NCI-H1092 treated with DMSO at 0.1 percent for 48 hours (cell line): ENCODE results near the gene LTC4S.
A peak's percentile ranks its signal among the peaks of the same experiment; 100 is the strongest.
"Not testable (repeated sequence)": the region's sequence is repeated elsewhere in the genome, so short reads cannot be mapped to it uniquely, and the experiment has no call there.

Experiments
- DNase-seq: peaks from one replicate; lab custom pipeline; 2025; lab: John Stamatoyannopoulos, UW

LTC4S gene

DNA sequence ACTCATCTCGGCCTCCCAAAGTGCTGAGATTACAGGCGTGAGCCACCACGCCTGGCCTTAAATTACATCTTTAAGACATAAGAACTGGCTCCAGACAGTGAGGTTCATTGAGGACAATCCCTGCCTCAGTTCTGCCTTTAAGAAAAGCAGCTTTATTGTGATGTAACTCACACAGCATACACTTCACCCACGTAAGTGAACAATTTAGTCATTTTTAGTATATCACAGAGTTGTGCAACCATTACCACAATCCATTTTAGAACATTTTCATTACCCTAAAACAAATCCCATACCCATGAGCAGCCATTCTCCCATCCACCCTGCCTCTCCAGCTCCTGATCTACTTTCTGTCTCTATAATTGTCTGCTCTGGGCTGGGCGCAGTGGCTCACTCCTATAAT, 24.0 kb upstream of the LTC4S start:
- no peak for DNase-seq

DNA sequence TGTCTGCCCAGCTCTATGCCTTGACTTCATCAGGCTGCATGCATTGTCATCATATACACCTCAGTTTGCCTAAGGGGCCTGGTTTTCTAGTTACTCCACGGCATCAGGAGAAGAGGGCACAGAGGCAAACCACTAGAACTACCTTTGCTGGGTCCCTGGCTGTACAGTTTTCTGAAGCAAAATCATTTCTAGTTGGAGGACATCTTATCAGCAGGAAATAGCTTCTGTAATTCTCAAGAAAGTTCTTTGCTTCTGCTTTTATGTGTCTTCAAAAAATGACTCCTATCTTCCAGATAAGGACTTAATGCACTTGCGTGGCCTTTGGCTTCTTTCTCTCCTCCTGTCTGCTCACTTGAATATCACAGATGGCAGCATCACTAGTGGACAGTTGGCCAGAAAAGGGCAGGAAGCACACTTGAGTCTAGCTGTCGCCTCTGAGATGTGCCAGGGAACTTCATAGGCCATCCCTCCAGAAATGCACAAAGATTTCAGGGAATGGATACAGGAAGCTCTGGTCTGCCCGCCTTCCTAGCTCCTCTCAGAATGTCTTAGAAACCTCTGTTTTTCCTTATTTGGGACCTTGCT, 22.4 kb upstream of the LTC4S start:
- DNase-seq: no peak

DNA sequence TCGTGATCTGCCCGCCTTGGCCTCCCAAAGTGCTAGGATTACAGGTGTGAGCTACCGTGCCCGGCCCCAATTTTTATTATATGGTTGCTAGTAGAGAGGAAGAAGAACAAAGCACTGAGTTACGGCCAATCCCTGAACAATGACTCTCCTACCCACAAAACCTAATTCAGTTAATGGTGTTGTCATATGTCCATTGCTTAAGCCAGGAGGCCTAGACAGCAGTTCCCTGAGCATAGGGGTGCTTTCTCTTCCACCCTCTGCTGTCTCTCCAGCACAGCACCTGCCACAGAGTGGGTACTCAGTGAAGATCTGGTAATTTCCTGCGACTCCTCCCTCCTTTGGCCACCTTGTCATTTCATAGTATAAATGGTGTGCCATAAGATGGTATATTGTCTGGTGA, 21.4 kb upstream of the LTC4S start:
- no peak for DNase-seq

DNA sequence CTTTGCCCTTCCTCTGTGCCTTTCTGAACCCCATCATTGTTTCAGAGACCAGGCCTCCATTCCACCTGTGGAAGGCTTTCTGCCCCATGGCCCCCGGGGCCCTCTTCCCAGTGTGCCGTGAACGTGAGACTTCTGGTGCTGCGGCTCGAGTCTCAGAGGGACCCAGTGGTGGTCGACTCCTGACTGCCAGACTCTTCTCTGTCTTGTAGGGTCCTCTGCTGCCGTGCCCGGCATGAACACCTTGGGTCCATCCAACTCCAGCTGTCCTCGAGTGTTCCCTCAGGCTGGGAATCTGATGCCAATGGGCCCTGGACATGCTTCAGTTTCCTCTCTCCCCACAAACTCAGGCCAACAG, 20.1 kb upstream of the LTC4S start:
- no peak for DNase-seq

DNA sequence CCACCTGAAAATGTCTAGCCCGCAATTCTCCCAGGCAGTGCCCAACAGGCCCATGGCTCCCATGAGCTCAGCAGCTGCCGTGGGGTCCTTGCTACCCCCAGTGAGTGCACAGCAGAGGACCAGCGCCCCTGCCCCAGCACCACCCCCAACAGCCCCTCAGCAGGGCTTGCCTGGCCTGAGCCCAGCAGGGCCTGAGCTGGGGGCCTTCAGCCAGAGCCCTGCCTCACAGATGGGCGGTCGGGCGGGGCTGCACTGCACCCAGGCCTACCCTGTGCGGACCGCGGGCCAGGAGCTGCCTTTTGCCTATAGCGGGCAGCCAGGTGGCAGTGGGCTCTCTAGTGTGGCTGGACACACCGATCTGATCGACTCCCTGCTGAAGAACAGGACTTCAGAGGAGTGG, 19.3 kb upstream of the LTC4S start:
- no peak for DNase-seq

DNA sequence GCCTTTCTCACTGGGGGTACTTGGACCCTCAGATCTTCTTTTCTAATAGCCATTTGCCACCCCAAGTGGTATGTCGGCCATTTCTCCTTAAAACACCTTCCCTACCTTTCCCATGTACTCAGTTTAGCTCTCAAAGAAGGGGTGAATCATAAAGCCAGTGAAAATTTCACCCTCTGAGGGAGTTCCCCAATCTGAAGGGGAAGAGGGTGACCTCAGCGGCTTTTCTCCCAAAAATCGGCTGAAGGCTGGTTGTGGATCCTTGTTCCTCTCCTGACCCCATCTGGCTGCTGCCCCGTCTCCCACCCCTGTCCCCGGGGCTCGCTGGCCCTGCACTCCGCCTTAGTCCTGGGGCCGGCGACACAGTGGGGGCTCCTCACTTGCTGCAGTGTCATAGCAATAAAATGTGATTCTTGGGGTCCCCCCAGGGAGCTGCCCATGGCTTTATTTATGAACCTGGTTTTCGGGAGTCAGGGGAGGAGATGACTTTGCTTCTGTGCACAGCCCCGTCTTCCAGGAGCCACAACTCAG, 17.3 kb upstream of the LTC4S start:
- no peak for DNase-seq

DNA sequence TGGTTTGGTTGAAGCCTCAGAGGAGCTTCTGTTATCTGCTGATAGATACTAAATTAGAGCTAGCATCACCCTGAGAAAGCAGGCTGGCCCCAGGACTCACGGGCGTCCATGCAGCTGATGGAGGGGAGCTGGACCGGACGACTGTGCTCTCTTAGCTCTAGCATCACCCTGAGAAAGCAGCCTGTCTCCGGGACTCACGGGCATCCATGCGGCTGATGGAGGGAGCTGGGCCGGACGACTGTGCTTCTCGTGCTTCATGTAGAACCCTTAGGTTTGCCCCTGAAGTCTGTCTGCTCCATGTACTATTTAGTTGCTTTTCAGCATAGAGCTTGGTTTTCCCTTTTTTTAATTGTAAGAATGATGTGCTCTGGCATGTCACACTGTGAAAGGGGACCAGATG, 16.3 kb upstream of the LTC4S start:
- DNase-seq: no peak

DNA sequence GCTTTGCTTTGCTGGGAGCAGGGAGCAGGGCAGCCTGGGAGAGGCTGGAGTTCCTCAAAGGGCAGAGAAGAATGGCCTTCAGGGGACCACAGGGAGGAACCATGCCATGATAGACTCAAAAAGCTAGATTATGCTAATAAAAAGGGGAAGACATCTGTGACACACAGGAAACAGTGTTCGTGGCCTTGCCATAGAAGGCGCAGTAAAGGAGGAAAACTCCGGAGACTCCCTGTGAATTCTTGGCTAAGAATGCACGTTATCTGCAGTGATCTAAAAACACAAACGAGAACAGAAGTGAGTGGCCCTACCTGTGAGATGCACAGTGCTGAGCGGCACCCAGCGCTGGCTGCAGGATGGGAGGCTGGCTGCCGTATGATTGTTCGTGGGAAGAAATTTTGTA, 15.9 kb upstream of the LTC4S start:
- DNase-seq: no peak

DNA sequence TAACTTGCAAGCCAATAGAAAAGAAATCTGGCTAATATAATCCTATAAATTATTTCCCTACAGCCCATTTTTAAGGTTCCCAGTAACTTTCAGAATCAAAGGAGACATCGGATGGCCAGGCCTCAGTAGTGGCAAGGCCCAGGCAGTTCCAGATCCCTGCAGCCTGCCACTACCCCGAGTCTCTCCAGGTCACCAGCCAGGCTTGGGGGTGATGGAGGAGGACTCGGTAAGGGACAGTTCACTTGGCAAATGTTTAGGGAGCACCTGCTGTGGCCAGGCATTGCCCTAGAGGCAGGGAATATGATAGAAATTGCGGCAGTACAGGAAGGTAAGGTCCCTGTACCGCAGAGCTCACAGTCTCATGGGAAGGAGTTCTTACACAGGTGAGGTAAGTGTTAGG, 15.2 kb upstream of the LTC4S start:
- no peak for DNase-seq

DNA sequence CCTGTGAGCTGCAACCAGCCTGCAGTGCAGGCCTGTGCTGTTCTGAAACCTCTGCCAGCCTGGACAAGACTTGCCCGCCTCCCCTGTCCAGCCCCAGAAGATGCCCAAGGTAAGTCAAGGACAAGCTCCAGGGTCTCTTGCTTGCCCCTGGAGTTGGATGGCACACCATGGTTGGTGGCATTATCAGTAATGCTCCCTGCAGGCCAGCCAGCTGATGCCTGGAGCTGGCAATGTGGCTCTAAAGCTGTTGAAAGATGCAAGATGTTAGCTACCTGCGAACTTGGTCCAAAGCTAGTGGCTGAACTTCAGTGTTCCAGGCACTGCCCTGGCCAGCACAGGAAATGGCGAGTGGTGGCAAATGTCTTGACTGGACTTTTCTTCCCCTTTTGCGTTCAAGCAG, 14.0 kb upstream of the LTC4S start:
- no peak for DNase-seq

DNA sequence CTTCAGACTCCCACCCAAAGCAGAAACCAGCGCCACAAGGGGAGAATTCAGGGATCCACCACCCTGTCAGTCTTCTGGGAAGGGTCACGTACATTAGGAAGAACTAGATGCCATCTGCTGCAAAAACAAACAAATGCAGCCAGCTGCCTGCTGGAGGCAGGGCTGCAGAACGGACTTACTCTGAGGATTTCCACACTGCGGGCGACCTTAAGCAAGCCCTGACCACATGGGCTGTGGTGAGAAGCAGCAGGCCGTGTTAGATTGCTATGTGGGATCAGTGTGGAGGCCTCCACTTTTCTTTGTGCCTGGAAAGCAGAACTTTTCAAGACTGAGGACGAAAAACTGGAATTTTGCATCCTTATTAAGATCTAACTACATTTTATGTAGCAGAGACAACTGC, 13.4 kb upstream of the LTC4S start:
- DNase-seq: no peak

DNA sequence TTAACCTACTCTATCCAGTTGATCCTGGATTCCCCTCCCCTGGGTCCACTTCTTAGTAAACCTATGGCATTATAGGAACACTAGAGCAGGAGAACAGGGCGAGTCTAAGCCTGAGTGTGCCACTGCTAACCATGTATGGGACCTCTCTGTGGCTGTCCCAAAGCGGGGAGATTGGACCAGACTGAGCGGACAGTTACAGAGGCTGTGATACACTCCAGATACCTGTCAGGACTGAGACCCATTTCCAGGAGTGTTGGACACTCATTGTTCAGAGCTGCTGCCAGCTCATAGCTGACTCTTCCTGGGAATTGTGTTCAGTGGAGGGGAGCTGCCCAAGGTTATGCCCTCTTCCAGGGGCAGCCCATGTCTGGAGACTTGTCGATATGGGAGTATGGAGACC, 11.9 kb upstream of the LTC4S start:
- DNase-seq: no peak

DNA sequence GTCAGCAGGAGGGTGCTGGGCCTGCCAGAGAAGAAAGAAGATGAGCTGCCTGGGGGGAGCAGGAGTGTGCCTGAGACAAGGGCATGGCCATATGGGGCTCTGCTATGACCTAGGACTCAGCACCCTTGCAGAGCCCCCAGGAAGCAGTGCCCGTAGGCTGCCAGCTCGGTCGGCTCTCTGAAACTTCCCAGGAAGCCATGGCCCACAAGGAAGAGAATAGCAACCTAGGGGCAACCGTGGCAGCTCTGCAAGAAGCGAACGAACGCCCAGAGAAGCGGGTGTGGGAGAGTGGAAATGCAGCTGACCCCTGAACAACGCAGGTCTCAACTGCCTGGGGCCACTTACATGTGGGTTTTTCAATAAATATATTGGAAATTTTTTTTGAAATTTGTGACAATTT, 10.7 kb upstream of the LTC4S start:
- DNase-seq: no peak

DNA sequence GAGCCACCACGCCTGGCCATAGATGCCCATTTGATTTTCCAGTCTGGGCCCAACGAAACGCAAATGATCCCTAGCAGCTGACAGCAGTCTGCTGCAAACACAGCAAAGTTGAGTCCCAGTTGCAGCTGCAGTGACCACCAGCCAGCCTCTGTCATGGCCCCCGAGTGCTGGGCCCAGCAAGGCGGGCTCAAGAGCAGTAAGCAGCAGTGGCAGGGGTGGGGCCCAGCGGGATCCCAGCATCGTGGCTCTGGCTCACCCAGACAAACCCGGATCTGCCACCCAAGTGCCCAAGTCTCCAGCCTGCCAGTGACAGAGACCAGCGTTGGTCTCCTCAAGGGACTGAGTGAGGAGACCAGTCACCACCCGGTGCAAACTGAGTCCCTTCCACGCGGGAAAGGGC, 6.9 kb upstream of the LTC4S start:
- no peak for DNase-seq

DNA sequence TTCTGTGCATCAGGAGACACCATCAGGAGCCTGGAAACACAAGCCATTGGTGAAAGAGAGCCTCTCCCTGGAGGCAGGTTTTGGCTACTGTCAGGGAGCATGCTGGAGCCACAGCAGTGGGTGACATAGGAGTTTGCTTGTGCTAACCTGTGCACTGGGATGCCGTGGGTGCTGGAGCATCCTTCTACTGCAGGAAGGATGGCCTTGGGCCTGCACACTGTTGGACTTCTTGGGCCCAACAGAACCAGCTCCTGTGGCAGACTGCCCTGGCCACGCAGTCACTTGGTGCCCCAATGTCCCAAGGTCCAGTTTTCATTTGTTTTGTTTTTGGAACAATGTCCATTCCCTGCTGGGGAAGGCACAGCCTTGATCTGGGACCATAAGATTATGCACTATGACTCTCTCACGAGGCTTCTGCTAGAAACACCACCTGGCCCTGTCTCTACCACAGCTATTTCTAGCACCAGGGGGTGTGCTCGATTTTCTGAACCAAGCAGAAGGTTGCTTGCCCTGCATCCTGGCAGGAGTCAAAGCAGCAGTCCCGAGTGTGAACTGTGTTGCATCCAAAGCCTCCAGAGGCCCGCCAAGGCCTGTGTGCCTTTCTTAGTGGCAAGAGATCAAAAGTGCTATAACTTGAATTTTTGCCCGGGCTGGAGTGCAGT, 5.5 kb upstream of the LTC4S start:
- DNase-seq: no peak

DNA sequence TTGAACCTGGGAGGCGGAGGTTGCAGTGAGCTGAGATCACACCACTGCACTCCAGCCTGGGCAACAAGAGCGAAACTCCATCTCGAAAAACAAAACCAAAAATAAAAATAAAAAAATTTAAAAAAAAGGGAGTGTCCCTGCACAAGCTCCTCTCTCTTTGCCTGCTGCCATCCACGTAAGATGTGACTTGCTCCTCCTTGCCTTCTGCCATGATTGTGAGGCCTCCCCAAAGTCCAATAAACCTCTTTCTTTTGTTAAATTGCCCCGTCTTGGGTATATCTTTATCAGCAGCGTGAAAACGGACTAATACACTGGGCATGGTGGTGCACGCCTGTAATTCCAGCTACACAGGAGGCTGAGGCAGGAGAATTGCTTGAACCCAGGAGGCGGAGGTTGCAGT, 4.5 kb upstream of the LTC4S start:
- DNase-seq: not testable (repeated sequence)

DNA sequence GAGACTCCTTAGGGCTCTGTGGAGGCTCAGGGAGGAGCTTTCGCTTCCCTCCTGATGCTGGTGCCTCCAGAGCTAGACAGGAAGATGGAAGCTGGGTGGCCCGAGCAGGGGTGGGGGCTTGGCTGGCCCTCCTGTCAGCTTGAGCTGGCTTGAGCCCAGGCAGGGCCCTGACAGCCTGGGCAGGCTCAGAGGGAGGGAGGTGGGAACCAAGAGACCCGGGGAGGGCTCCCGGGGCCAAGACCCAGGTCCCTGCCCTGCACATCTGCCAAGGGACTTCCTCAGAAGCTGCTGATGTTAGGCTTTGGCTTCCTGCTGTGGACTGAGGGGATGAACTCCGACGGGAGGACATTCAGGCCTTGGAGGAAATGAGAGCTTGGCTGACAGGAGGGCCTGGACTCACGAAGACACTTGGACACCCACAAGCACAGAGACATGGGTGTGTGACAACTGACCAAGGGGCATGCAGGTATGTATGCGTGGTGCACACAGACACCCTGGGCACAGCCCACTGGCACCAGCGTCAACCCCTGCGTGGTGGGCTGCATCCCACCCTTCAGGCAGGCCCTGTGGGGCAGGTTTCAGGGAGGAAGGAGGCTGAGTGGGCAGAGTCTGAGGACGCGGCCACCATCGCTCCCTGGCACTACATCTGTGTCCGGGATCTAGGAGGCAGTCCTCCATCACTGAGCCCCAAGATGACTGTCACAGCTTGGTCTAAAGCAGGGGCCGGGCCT, 1.7 kb upstream of the LTC4S start:
- no peak for DNase-seq

DNA sequence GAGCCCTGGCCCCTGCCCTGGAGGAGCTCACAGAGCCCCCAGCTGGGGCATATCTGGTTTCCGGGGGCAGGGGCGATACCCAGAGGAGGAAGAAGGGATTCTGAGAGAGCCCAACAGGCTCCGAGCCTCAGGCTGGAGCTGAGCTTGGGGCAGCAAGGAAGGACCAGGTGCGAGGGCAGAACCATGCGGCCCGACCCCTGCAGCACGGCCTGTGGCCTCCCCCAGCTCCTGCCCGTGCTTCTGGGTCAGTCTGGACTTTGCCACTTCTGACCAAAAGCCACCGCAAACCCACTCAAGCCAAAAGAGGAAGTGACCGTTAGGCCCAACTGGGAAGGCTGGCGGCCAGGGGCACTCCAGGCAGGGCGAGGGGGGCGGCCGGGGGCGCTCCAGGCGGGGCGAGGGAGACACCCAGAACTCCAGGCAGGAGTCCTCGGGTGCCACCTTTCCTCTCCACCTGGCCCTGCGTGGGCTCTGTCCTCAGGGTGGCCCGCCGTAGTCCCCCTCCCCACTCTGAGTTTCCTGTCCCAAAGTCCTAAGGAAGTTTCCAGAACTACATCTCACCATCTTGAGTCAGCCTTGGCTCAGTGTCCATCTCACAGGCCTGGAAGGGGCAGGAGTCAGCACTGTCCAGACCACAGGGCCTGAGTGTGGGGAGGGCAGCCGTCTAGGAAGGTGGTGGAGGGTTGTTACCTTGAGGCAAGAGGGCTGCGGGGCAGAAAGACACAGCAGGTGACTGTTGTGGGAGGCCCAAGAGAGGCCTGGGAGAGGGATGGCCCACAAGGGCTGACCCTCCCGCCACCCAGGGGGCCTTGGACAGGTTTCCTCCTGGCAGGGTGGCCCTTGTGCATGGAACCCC, 946 bp upstream of the LTC4S start:
- no peak for DNase-seq

DNA sequence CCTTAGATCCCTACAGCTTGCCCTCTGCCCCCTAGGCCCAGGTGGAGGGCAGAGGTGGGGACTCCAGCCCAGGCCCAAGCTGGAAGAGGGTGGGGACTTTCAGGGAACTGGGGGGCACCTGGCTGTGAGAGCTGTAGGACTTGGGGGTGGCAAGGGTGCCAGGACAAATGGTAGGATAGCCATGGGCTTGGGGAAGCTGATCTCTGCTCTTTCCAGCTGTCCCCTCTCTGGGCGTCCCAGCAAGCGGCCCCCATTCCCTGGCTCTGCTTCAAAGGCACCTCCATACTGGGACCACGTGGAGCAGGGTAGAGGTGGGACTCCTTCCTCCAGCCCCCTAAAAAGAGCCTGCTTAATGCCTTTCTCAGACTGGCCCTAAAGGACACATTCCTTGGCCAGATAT, 385 bp downstream of the LTC4S start:
- no peak for DNase-seq

DNA sequence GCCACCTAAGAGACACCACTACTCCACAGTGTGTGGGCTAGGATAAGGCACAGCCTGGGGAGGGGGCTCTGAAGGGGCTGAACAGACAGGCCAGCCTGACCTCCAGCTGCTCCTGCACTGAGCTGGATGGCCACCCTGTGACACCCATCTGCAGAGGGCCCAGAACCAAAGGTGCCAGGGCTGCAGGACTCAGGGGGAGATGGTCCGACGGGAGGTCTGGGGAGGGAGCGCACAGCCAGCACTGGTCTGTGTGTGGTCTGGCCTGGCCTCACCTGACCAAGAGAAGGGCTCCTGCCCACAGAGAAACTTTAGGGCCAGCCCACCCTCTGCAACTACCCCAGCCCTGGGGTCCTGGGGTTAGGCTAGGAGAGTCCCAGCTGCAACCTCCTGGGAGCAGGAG, 789 bp downstream of the LTC4S start:
- DNase-seq: no peak

DNA sequence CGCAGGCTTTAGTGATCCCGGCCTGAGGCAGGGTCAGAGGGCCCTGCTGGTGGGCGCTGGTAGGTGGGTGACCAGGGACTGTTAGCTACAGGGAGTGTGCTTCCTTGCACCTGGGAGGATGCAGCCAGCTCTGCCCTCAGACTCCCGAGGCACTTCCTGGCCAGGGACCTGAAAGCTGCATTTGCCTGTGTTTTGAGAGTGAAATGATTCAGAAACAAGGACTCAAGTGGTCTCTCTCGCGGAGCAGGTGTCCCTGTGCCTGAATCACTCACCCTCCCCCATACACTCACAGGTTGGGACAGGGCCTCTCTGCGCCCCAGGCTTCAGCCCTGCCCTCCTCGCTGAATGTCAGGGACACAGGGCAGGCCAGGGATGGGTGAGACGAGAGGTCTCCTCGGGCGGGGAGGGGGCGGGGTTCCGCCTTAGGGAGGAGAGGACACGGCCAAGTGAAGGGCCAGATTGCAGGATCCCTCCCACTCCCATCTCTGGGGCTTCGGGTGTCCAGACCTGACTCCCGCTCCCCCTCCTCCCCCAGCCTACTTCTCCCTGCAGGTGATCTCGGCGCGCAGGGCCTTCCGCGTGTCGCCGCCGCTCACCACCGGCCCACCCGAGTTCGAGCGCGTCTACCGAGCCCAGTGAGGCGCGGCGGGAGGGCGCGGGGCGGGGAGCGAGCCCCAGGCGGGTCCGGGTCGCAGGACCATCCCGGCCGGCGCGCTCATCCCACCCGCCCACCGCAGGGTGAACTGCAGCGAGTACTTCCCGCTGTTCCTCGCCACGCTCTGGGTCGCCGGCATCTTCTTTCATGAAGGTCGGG, 1.5 kb downstream of the LTC4S start:
- peak; percentile 7 for DNase-seq
